OCI-LY7 (cell line): ENCODE measurements around the gene XRCC3. TPM values are rescaled to one million over a fixed set of nuclear protein-coding genes. Genes with fewer than 3 reads are reported as not detected.

Source experiments
- BruUV-seq: library from RNA; stranded (reverse); fragments of 400-500 nt; replicated peaks from 2 replicates; lab custom pipeline; 2021; lab: Mats Ljungman, UMichigan
- CTCF ChIA-PET: fragments of 300-600 bp; sonication (Branson Sonifier 250); formaldehyde crosslinking; loops from one replicate; lab custom pipeline; 2022; ENCODE audit warnings: antibody characterized with exemption; ENCODE audit not compliant: unreplicated experiment; lab: Charles Lee
- POLR2A ChIA-PET: fragments of 300-600 bp; sonication (Branson Sonifier 250); formaldehyde crosslinking; loops from one replicate; lab custom pipeline; 2022; ENCODE audit warnings: antibody characterized with exemption; lab: Charles Lee
- DNase-seq: peaks from one replicate; pipeline ENCODE4 v3.0.0-alpha.2; 2015; ENCODE audit warnings: low spot score
- H2AFZ ChIP-seq: fragments of 200-600 bp; sonication (generic), shearing (Covaris generic); 2 replicates; pipeline ENCODE4 v1.6.1; 2014; ENCODE audit warnings: mild to moderate bottlenecking, antibody characterized with exemption, low read length, moderate library complexity
- H3K27ac ChIP-seq: fragments of 200-600 bp; sonication (generic); 2 replicates; pipeline ENCODE4 v1.5.1; 2014; ENCODE audit warnings: mixed run types, low read depth, mild to moderate bottlenecking, moderate library complexity, low read length, inconsistent platforms; ENCODE audit not compliant: poor library complexity, severe bottlenecking
- H3K36me3 ChIP-seq: fragments of 200-600 bp; sonication (generic); 2 replicates; pipeline ENCODE4 v1.6.1; 2014; ENCODE audit warnings: mild to moderate bottlenecking, antibody characterized with exemption, low read length, moderate library complexity, mixed read lengths; ENCODE audit not compliant: insufficient read depth
- H3K4me1 ChIP-seq: fragments of 200-600 bp; sonication (generic); 2 replicates; pipeline ENCODE4 v1.5.1; 2014; ENCODE audit warnings: mild to moderate bottlenecking, low read length; ENCODE audit not compliant: insufficient read depth, poor library complexity, severe bottlenecking
- H3K4me2 ChIP-seq: fragments of 200-600 bp; sonication (generic); 2 replicates; pipeline ENCODE4 v1.6.1; 2014; ENCODE audit warnings: mild to moderate bottlenecking, low read length
- H3K4me3 ChIP-seq: fragments of 200-600 bp; sonication (generic); 2 replicates; pipeline ENCODE4 v1.5.1; 2014; ENCODE audit warnings: mild to moderate bottlenecking, low read depth, low read length; ENCODE audit not compliant: poor library complexity, severe bottlenecking
- H3K79me2 ChIP-seq: fragments of 200-600 bp; sonication (generic); 2 replicates; pipeline ENCODE4 v1.6.1; 2016; ENCODE audit warnings: low read depth, mild to moderate bottlenecking, low read length, moderate library complexity, mixed read lengths; ENCODE audit not compliant: insufficient read depth
- H3K9me2 ChIP-seq: fragments of 200-600 bp; sonication (generic); 2 replicates; pipeline ENCODE4 v1.6.1; 2016; ENCODE audit warnings: mild to moderate bottlenecking, low read length, mixed read lengths; ENCODE audit not compliant: insufficient read depth
- H3K9me3 ChIP-seq: fragments of 200-600 bp; sonication (generic); 2 replicates; pipeline ENCODE4 v1.6.1; 2014; ENCODE audit warnings: mild to moderate bottlenecking, mixed run types, low read length, mixed read lengths
- H4K20me1 ChIP-seq: fragments of 200-600 bp; sonication (generic); 2 replicates; pipeline ENCODE4 v1.6.1; 2014; ENCODE audit warnings: mild to moderate bottlenecking, antibody characterized with exemption, low read length, moderate library complexity, mixed read lengths; ENCODE audit not compliant: insufficient read depth
- CTCF ChIP-seq: fragments of 200-600 bp; sonication (generic); conservative IDR thresholded peaks from 2 replicates; pipeline ENCODE4 v1.5.1; 2014; ENCODE audit warnings: mild to moderate bottlenecking, antibody characterized with exemption, low read length, moderate library complexity, mixed read lengths
- EZH2phosphoT487 ChIP-seq: fragments of 200-600 bp; sonication (generic); IDR thresholded peaks from 2 replicates; pipeline ENCODE4 v1.6.1; 2018; ENCODE audit warnings: low read depth, borderline replicate concordance, mild to moderate bottlenecking, mixed run types, antibody characterized with exemption, low read length, moderate library complexity, mixed read lengths
- intact Hi-C: fragments of 100-400 bp; cut with micrococcal nuclease; formaldehyde crosslinking; loops from one replicate; pipeline ENCODE4 v1.10.0; 2022; ENCODE audit not compliant: unreplicated experiment
- total RNA-seq, 2 experiments: library from RNA; depleted of rRNA in 1 of 2; stranded (reverse); fragments of >200 nt in 1 of 2; shearing (Covaris generic) in 1 of 2; gene quantifications; 2 replicates each; pipeline ENCODE4 v1.2.3, GENCODE V29; 2014 to 2022

XRCC3 gene
- total RNA-seq, 2 experiments from 2014 or later = 83.3 to 130 TPM

DNA sequence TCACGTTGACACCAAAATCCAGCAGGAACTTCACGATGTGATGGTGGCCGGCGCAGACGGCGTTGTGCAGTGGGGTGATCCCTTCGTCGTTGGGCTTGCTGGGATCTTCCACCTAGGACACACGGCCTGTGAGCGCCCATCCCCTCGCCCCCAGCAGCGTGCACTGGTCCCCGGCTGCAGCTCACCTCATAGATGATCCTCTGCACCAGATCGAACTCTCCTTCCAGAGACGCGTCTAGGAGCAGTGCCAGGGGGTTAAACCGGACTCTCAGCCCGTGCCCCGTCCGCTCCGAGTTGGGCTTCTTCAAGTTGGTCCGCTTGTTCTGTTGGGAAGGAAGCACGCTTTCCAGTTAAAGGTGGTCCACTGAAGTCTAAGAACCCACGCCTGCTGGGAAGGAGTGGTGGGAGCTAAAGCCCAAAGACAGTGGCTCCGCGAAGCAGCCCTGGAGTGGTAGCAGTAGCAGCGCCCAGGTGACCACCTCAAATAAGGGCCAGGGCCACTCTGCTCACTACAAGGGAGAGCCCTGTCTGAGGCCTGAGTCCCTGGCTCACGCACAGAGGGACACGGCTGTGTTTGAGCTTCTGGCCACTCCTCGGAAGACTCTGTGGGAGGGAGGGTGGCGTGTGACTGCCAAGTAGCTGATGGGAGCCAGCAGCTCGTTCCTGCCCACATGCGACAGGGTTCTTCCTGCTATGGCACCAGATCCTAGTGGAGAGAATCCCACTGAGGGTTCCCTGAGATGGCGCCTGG, 23.6 kb upstream of the XRCC3 start:
- H3K9me3 ChIP-seq = no peaks in the 10 kb centered on the region
- H4K20me1 ChIP-seq = no peaks in the 10 kb centered on the region
- no peak overlapping the region for H2AFZ ChIP-seq
- H3K9me2 ChIP-seq = no peaks in the 10 kb centered on the region
- POLR2A ChIA-PET = no interaction called here
- H3K4me1 ChIP-seq = peaks cover 6% of the 10 kb centered on the region
- H3K27ac ChIP-seq = no peak overlapping the region
- DNase-seq = no peak
- BruUV-seq = no TSS peak
- intact Hi-C loops = no loop called here
- no peak for TF ChIP-seq EZH2phosphoT487
- no peak for TF ChIP-seq CTCF
- H3K36me3 ChIP-seq = peaks cover under 1% of the 10 kb centered on the region; the same call in 1 of the 2 replicates
- H3K4me2 ChIP-seq = no peak overlapping the region
- no peaks in the 10 kb centered on the region for H3K79me2 ChIP-seq
- CTCF ChIA-PET = no interaction called here
- H3K4me3 ChIP-seq = no peak overlapping the region

GRCh38 chr14:103738166-103738565, 22.9 kb upstream of the XRCC3 start:
- Histone ChIP-seq H3K79me2 (no peaks in the 10 kb centered on the region), H3K4me3 (no peak overlapping the region), H3K27ac (no peak overlapping the region), H3K4me2 (no peak overlapping the region), H2AFZ (no peak overlapping the region), H3K9me3 (no peaks in the 10 kb centered on the region), H3K4me1 (no peaks in the 10 kb centered on the region), H3K9me2 (no peaks in the 10 kb centered on the region), H3K36me3 (peaks cover 8% of the 10 kb centered on the region), H4K20me1 (no peaks in the 10 kb centered on the region)
- DNase-seq = no peak
- CTCF ChIA-PET = no interaction called here
- TF ChIP-seq CTCF = no peak
- TF ChIP-seq EZH2phosphoT487 = no peak
- intact Hi-C loops = no loop called here
- POLR2A ChIA-PET = interaction anchor here (0.6 kb wide), 1 partner anchor 28 kb away, joined by 3 read pairs; no protein-coding TSS in a partner anchor
- BruUV-seq = no TSS peak

DNA sequence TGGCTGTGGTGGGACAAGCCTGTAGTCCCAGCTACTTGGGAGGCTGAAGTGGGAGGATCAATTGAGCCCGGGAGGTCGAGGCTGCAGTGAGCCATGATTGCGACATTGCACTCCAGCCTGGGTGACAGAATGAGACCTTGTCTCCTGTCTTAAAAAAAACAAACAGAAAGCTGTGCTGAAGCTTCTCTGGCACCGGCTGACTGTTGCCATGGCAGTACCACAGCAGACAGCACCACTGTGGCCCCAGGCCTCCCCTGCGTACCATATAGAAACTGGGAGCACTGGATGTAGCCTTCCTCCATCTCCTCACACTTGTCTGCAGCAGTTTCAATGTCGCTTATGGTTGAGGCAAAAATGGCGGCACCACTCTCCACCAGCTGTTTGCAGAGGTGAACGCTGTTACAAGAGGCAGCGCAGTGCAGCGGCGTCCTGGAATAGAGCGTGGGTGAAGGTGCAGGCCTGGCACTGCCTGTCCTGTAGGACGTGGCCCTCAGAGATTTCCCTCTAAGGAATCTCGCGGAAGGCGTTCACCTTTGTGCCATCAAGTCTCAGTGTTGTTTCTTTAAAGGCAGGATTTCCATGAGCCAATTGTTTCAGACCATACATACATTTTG, 22.3 kb upstream of the XRCC3 start:
- CTCF ChIA-PET = no interaction called here

More for the DNA sequence above, 22.3 kb upstream of the XRCC3 start:
- intact Hi-C loops = no loop called here
- TF ChIP-seq EZH2phosphoT487 = no peak
- POLR2A ChIA-PET = no interaction called here
- DNase-seq = no peak
- H3K27ac ChIP-seq = no peak overlapping the region
- no TSS peak for BruUV-seq
- H4K20me1 ChIP-seq = no peaks in the 10 kb centered on the region
- no peaks in the 10 kb centered on the region for H3K79me2 ChIP-seq
- no peak overlapping the region for H2AFZ ChIP-seq
- H3K4me1 ChIP-seq = no peaks in the 10 kb centered on the region
- H3K4me3 ChIP-seq = no peak overlapping the region
- H3K9me3 ChIP-seq = no peaks in the 10 kb centered on the region
- no peaks in the 10 kb centered on the region for H3K9me2 ChIP-seq
- no peak overlapping the region for H3K4me2 ChIP-seq
- peaks cover 14% of the 10 kb centered on the region for H3K36me3 ChIP-seq
